SH-SY5Y (cell line): ENCODE measurements around the gene CAMKK2.

ENCODE experiments used
- GATA2 ChIP-seq: IDR thresholded peaks from 2 replicates; pipeline ENCODE4 v1.6.1; 2011; ENCODE audit warnings: mild to moderate bottlenecking, low read depth, low read length
- GATA3 ChIP-seq: IDR thresholded peaks from 2 replicates; pipeline ENCODE4 v1.6.1; 2011; ENCODE audit warnings: low read depth, mild to moderate bottlenecking, low read length, moderate library complexity

GRCh38 chr12:121331248-121331647 is 34.7 kb upstream of the CAMKK2 start:
- TF ChIP-seq GATA3, result no peak
- TF ChIP-seq GATA2, result no peak
